Ishikawa (cell line): Measurements from ENCODE around the gene MAP7.

Experiments
- CEBPB ChIP-seq: IDR thresholded peaks from 2 replicates; pipeline ENCODE4 v1.6.1; 2012
- CREB1 ChIP-seq: IDR thresholded peaks from 2 replicates; pipeline ENCODE4 v1.6.1; 2012; ENCODE audit warnings: low read depth
- EGR1 ChIP-seq: IDR thresholded peaks from 2 replicates; pipeline ENCODE4 v1.6.1; 2012
- EP300 ChIP-seq: IDR thresholded peaks from 2 replicates; pipeline ENCODE4 v1.6.1; 2012; ENCODE audit warnings: borderline replicate concordance
- FOXM1 ChIP-seq: IDR thresholded peaks from 2 replicates; pipeline ENCODE4 v1.6.1; 2012; ENCODE audit warnings: low read depth, borderline replicate concordance
- NFIC ChIP-seq: IDR thresholded peaks from 2 replicates; pipeline ENCODE4 v1.6.1; 2012
- RAD21 ChIP-seq: IDR thresholded peaks from 2 replicates; pipeline ENCODE4 v1.6.1; 2012; ENCODE audit warnings: low read depth
- TAF1 ChIP-seq: IDR thresholded peaks from 2 replicates; pipeline ENCODE4 v1.6.1; 2012; ENCODE audit warnings: low read depth, mild to moderate bottlenecking
- TCF12 ChIP-seq: IDR thresholded peaks from 2 replicates; pipeline ENCODE4 v1.6.1; 2012; ENCODE audit warnings: low read depth
- TEAD4 ChIP-seq: IDR thresholded peaks from 2 replicates; pipeline ENCODE4 v1.6.1; 2012
- YY1 ChIP-seq: IDR thresholded peaks from 2 replicates; pipeline ENCODE4 v1.6.1; 2012; ENCODE audit warnings: low read depth
- ZBTB7A ChIP-seq: IDR thresholded peaks from 2 replicates; pipeline ENCODE4 v1.6.1; 2012; ENCODE audit warnings: low read depth
- TF ChIP-seq, protein P1 (sequence below): IDR thresholded peaks from 2 replicates; pipeline ENCODE4 v1.6.1; 2012; ENCODE audit warnings: low read depth, mild to moderate bottlenecking
- TF ChIP-seq, protein P2 (sequence below): IDR thresholded peaks from 2 replicates; pipeline ENCODE4 v1.6.1; 2012
- TF ChIP-seq, protein P3 (sequence below): IDR thresholded peaks from 2 replicates; pipeline ENCODE4 v1.6.1; 2012

The MAP7 gene

DNA sequence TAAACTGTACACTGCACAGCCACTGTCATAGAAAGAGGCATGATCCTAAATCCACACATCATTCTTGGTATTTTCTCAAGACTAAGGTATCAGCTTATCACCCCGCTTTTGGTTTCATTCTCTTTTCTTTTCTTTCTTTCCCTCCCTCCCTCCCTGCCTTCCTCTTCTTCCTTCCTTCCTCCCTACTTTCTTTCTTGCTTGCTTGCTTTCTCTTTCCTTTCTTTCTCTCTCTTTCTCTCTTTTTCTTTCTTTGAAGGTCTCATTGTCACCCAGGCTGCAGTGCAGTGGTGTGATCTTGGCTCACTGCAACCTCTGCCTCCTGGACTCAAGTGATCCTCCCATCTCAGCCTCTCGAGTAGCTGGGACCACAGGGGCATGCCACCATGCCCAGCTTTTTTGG lies 81.1 kb downstream of the MAP7 start:
- no peak for TF ChIP-seq TAF1
- no peak for TF ChIP-seq NFIC
- no peak for TF ChIP-seq EGR1
- no peak for TF ChIP-seq YY1
- no peak for TF ChIP-seq FOXM1
- TF ChIP-seq TCF12, result no peak
- TF ChIP-seq TEAD4, result no peak
- TF ChIP-seq, protein P1, sequence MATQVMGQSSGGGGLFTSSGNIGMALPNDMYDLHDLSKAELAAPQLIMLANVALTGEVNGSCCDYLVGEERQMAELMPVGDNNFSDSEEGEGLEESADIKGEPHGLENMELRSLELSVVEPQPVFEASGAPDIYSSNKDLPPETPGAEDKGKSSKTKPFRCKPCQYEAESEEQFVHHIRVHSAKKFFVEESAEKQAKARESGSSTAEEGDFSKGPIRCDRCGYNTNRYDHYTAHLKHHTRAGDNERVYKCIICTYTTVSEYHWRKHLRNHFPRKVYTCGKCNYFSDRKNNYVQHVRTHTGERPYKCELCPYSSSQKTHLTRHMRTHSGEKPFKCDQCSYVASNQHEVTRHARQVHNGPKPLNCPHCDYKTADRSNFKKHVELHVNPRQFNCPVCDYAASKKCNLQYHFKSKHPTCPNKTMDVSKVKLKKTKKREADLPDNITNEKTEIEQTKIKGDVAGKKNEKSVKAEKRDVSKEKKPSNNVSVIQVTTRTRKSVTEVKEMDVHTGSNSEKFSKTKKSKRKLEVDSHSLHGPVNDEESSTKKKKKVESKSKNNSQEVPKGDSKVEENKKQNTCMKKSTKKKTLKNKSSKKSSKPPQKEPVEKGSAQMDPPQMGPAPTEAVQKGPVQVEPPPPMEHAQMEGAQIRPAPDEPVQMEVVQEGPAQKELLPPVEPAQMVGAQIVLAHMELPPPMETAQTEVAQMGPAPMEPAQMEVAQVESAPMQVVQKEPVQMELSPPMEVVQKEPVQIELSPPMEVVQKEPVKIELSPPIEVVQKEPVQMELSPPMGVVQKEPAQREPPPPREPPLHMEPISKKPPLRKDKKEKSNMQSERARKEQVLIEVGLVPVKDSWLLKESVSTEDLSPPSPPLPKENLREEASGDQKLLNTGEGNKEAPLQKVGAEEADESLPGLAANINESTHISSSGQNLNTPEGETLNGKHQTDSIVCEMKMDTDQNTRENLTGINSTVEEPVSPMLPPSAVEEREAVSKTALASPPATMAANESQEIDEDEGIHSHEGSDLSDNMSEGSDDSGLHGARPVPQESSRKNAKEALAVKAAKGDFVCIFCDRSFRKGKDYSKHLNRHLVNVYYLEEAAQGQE, result no peak
- TF ChIP-seq, protein P2, sequence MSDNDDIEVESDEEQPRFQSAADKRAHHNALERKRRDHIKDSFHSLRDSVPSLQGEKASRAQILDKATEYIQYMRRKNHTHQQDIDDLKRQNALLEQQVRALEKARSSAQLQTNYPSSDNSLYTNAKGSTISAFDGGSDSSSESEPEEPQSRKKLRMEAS, result no peak
- no peak for TF ChIP-seq RAD21
- TF ChIP-seq CREB1, result no peak
- TF ChIP-seq ZBTB7A, result no peak
- TF ChIP-seq EP300, result no peak
- TF ChIP-seq CEBPB, result no peak
- TF ChIP-seq, protein P3, sequence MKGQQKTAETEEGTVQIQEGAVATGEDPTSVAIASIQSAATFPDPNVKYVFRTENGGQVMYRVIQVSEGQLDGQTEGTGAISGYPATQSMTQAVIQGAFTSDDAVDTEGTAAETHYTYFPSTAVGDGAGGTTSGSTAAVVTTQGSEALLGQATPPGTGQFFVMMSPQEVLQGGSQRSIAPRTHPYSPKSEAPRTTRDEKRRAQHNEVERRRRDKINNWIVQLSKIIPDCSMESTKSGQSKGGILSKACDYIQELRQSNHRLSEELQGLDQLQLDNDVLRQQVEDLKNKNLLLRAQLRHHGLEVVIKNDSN, result no peak

DNA sequence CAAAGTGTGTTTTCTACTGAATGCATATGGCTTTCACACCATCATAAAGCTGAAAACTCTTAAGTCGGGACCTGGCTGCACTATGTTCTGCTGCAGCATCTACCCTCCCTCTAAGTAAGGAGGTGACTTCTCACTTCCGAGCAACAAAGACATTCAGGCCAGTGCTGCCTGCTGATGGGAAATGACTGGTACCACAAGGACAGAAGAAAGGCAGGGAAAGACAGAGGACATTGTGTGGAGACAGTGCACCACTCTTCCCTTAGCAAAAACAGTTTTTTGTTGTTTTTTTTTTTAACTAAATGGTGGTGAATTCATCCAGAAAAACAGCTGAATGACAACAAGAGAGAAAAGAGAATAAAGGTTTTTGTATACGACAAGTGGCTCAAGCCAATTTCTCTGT lies 81.5 kb downstream of the MAP7 start:
- TF ChIP-seq, protein P2, result no peak
- TF ChIP-seq EGR1, result no peak
- TF ChIP-seq, protein P3, result no peak
- TF ChIP-seq FOXM1, result no peak
- no peak for TF ChIP-seq CREB1
- TF ChIP-seq TEAD4, result no peak
- no peak for TF ChIP-seq CEBPB
- TF ChIP-seq YY1, result no peak
- no peak for TF ChIP-seq TCF12
- TF ChIP-seq, protein P1, result no peak
- TF ChIP-seq NFIC, result no peak
- TF ChIP-seq ZBTB7A, result no peak
- no peak for TF ChIP-seq EP300
- no peak for TF ChIP-seq RAD21
- TF ChIP-seq TAF1, result no peak

DNA sequence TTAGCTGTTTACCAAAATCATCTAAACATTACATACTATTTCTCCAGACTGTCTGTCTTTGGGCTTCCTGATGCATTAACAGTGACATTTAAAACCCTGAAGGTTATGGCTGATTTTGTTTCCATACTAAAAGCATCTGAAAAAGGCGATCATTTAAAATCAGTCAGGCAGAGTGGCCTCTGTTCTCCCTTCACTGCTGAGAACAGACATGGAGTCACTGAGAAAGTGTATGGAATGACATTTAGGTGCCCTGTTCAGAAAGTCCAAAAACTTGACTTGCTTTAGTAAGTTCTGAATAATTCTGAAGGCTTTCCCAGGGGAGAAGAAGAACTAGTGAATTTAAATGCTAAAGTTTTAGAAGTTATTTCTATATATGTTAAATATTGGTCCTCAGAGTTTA lies 83.0 kb downstream of the MAP7 start:
- TF ChIP-seq FOXM1 (no peak), TCF12 (no peak), CEBPB (no peak), TEAD4 (no peak), YY1 (no peak), TAF1 (no peak), NFIC (no peak), EP300 (no peak), EGR1 (no peak), ZBTB7A (no peak), RAD21 (no peak), CREB1 (no peak)
- TF ChIP-seq, protein P1, result no peak
- TF ChIP-seq, protein P3, result no peak
- TF ChIP-seq, protein P2, result no peak

DNA sequence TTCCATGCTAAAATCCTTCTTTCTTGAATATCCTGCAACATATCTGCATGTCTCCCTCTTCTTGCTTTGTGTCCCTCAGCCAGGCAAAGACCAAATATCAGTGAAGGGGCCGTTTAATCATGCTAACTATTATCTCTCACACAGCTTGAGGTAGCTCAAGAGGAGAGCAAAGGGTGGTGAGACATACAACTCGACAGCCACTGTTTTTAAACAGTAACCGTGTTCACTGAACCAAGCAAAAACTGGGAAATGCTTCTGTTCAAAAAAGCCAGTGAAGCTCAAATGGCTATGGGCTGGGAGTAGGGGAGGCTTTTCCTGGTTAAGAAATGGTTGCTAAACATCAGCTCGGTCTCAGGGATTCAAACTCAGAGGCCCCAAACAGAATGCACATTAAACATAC lies 83.4 kb downstream of the MAP7 start:
- TF ChIP-seq EGR1, result no peak
- no peak for TF ChIP-seq EP300
- TF ChIP-seq, protein P3, result no peak
- no peak for TF ChIP-seq ZBTB7A
- no peak for TF ChIP-seq CREB1
- no peak for TF ChIP-seq RAD21
- no peak for TF ChIP-seq TCF12
- TF ChIP-seq, protein P2, result no peak
- no peak for TF ChIP-seq TEAD4
- TF ChIP-seq YY1, result no peak
- TF ChIP-seq CEBPB, result no peak
- TF ChIP-seq NFIC, result no peak
- TF ChIP-seq FOXM1, result no peak
- TF ChIP-seq TAF1, result no peak
- TF ChIP-seq, protein P1, result no peak
